ENCODE data around the gene NTSR1. TPM values are rescaled to one million over a fixed set of nuclear protein-coding genes. Genes with fewer than 3 reads are reported as not detected.

Gene NTSR1
- total and polyA plus RNA-seq, 4 donors: 0.03 to 0.33 (median 0.08) TPM; not detected in 1

DNA sequence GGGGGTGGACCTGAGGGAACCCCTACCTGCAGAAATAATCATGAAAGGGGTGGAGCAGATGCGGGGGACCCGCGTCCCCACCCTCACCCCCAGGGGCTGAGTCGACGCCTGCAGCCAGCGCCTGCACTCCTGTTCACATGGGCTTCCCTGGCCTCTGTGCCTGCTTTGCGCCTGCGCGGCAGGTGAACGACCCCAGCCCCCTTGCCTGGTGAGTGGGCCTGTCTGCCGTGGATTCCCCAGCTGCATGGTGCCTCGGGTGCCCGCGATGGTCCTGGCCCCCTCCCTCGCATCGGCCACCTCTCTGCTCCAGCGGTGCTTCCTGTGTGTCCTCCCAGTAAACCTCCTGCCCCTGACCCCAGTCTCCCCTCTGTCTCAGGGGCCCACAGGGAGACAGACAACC is 18.8 kb upstream of the NTSR1 start:
- WGBS: 80% methylated on average over 17 of the region's 17 CpGs
- no peak for TF ChIP-seq RXRA (IDR thresholded peaks at IDR 0.05)
- no peak for TF ChIP-seq JUND (IDR thresholded peaks at IDR 0.05)
- TF ChIP-seq GABPA (IDR thresholded peaks at IDR 0.05 in 1 of 2, conservative IDR thresholded peaks at IDR 0.05 in 1 of 2): no peak
- TF ChIP-seq, protein P1, sequence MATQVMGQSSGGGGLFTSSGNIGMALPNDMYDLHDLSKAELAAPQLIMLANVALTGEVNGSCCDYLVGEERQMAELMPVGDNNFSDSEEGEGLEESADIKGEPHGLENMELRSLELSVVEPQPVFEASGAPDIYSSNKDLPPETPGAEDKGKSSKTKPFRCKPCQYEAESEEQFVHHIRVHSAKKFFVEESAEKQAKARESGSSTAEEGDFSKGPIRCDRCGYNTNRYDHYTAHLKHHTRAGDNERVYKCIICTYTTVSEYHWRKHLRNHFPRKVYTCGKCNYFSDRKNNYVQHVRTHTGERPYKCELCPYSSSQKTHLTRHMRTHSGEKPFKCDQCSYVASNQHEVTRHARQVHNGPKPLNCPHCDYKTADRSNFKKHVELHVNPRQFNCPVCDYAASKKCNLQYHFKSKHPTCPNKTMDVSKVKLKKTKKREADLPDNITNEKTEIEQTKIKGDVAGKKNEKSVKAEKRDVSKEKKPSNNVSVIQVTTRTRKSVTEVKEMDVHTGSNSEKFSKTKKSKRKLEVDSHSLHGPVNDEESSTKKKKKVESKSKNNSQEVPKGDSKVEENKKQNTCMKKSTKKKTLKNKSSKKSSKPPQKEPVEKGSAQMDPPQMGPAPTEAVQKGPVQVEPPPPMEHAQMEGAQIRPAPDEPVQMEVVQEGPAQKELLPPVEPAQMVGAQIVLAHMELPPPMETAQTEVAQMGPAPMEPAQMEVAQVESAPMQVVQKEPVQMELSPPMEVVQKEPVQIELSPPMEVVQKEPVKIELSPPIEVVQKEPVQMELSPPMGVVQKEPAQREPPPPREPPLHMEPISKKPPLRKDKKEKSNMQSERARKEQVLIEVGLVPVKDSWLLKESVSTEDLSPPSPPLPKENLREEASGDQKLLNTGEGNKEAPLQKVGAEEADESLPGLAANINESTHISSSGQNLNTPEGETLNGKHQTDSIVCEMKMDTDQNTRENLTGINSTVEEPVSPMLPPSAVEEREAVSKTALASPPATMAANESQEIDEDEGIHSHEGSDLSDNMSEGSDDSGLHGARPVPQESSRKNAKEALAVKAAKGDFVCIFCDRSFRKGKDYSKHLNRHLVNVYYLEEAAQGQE (IDR thresholded peaks at IDR 0.05): no peak
- no peak for TF ChIP-seq EGR1 (IDR thresholded peaks at IDR 0.05; ENCODE audit: low read depth in 2 of 2)
- no peak for TF ChIP-seq FOXA2 (IDR thresholded peaks at IDR 0.05)
- no peak for TF ChIP-seq HNF4A (conservative IDR thresholded peaks at IDR 0.05)
- TF ChIP-seq FOXA1 (IDR thresholded peaks at IDR 0.05): no peak
- no peak for TF ChIP-seq TAF1 (conservative IDR thresholded peaks at IDR 0.05)
- TF ChIP-seq, protein P2, sequence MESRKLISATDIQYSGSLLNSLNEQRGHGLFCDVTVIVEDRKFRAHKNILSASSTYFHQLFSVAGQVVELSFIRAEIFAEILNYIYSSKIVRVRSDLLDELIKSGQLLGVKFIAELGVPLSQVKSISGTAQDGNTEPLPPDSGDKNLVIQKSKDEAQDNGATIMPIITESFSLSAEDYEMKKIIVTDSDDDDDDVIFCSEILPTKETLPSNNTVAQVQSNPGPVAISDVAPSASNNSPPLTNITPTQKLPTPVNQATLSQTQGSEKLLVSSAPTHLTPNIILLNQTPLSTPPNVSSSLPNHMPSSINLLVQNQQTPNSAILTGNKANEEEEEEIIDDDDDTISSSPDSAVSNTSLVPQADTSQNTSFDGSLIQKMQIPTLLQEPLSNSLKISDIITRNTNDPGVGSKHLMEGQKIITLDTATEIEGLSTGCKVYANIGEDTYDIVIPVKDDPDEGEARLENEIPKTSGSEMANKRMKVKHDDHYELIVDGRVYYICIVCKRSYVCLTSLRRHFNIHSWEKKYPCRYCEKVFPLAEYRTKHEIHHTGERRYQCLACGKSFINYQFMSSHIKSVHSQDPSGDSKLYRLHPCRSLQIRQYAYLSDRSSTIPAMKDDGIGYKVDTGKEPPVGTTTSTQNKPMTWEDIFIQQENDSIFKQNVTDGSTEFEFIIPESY (IDR thresholded peaks at IDR 0.05): no peak
- no peak for TF ChIP-seq SP1 (IDR thresholded peaks at IDR 0.05)
- Histone ChIP-seq H3K4me3 (ENCODE audit: low read depth in 1 of 3, low read length in 3 of 3) (no peak overlapping the region), H3K27me3 (ENCODE audit: control insufficient read depth in 4 of 4, insufficient read depth in 4 of 4, low read length in 3 of 4) (peaks cover 0 to 2% (median 0%) of the 10 kb centered on the region in 4 donors), H3K4me1 (ENCODE audit: control insufficient read depth in 4 of 4, insufficient read depth in 4 of 4, low read length in 3 of 4) (peaks cover 0 to 3% (median 0%) of the 10 kb centered on the region in 4 donors), H3K9ac (ENCODE audit: low read depth in 1 of 2, low read length in 2 of 2) (no peak overlapping the region), H3K36me3 (ENCODE audit: control insufficient read depth in 4 of 4, insufficient read depth in 3 of 4, low read depth in 1 of 4, low read length in 3 of 4) (no peaks in the 10 kb centered on the region), H3K9me3 (ENCODE audit: control insufficient read depth in 4 of 4, low read length in 3 of 4) (no peaks in the 10 kb centered on the region), H3K27ac (ENCODE audit: low read depth in 1 of 2, low read length in 2 of 2) (no peak overlapping the region)
- DNase-seq (ENCODE audit: low spot score): no peak

DNA sequence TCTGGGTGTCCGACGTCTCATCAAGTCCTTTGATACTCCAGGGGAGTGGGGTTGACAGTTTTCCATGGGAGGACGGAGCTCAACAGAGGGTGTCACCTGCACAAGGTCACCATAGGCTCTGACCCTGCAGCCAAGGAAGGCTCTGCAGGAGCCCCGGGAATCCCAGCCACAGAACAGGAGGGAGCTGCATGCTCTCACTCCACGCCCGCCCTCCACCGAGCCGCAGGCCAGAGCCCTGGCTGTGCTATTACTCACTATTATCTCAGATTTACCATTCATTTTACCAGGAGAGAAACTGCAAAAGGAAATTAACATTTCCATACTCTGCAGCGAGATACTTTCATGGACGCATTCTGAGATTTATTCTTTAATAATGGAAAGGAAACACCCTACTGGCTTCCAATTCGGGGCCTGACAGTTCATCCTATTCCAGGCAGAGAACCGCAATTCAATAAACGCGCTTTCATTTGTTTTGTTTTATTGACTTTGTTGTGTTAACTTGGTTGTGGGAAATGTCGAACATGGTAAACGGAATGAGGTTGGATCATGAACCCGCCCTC is 18.3 kb upstream of the NTSR1 start:
- Histone ChIP-seq H3K27ac (ENCODE audit: low read depth in 1 of 2, low read length in 2 of 2) (no peak overlapping the region), H3K9me3 (ENCODE audit: control insufficient read depth in 4 of 4, low read length in 3 of 4) (no peaks in the 10 kb centered on the region), H3K4me1 (ENCODE audit: control insufficient read depth in 4 of 4, insufficient read depth in 4 of 4, low read length in 3 of 4) (peaks cover 0 to 3% (median 0%) of the 10 kb centered on the region in 4 donors), H3K4me3 (ENCODE audit: low read depth in 1 of 3, low read length in 3 of 3) (no peak overlapping the region), H3K27me3 (ENCODE audit: control insufficient read depth in 4 of 4, insufficient read depth in 4 of 4, low read length in 3 of 4) (peaks cover 0 to 2% (median 0%) of the 10 kb centered on the region in 4 donors), H3K9ac (ENCODE audit: low read depth in 1 of 2, low read length in 2 of 2) (no peak overlapping the region), H3K36me3 (ENCODE audit: control insufficient read depth in 4 of 4, insufficient read depth in 3 of 4, low read depth in 1 of 4, low read length in 3 of 4) (no peaks in the 10 kb centered on the region)
- TF ChIP-seq SP1 (IDR thresholded peaks at IDR 0.05) (no peak), HNF4A (conservative IDR thresholded peaks at IDR 0.05) (no peak), HNF4G (IDR thresholded peaks at IDR 0.05) (no peak), TAF1 (conservative IDR thresholded peaks at IDR 0.05) (no peak), YY1 (IDR thresholded peaks at IDR 0.05) (no peak), FOXA2 (IDR thresholded peaks at IDR 0.05) (no peak), FOXA1 (IDR thresholded peaks at IDR 0.05) (no peak), JUND (IDR thresholded peaks at IDR 0.05) (no peak), RXRA (IDR thresholded peaks at IDR 0.05) (no peak), RAD21 (IDR thresholded peaks at IDR 0.05) (no peak), NR2F2 (IDR thresholded peaks at IDR 0.05) (no peak), GABPA (IDR thresholded peaks at IDR 0.05 in 1 of 2, conservative IDR thresholded peaks at IDR 0.05 in 1 of 2) (no peak)
- TF ChIP-seq, protein P2 (IDR thresholded peaks at IDR 0.05): no peak
- TF ChIP-seq, protein P1 (IDR thresholded peaks at IDR 0.05): no peak
- TF ChIP-seq, protein P3, sequence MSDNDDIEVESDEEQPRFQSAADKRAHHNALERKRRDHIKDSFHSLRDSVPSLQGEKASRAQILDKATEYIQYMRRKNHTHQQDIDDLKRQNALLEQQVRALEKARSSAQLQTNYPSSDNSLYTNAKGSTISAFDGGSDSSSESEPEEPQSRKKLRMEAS (IDR thresholded peaks at IDR 0.05): no peak
- TF ChIP-seq, protein P4, sequence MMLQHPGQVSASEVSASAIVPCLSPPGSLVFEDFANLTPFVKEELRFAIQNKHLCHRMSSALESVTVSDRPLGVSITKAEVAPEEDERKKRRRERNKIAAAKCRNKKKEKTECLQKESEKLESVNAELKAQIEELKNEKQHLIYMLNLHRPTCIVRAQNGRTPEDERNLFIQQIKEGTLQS (IDR thresholded peaks at IDR 0.05): no peak
- 71% methylated on average over 17 of the region's 17 CpGs for WGBS
- no peak for DNase-seq (ENCODE audit: low spot score)
